ENCODE results near the gene PHKA2. TPM values are rescaled to one million over a fixed set of nuclear protein-coding genes. Genes with fewer than 3 reads are reported as not detected.

Gene PHKA2, protein sequence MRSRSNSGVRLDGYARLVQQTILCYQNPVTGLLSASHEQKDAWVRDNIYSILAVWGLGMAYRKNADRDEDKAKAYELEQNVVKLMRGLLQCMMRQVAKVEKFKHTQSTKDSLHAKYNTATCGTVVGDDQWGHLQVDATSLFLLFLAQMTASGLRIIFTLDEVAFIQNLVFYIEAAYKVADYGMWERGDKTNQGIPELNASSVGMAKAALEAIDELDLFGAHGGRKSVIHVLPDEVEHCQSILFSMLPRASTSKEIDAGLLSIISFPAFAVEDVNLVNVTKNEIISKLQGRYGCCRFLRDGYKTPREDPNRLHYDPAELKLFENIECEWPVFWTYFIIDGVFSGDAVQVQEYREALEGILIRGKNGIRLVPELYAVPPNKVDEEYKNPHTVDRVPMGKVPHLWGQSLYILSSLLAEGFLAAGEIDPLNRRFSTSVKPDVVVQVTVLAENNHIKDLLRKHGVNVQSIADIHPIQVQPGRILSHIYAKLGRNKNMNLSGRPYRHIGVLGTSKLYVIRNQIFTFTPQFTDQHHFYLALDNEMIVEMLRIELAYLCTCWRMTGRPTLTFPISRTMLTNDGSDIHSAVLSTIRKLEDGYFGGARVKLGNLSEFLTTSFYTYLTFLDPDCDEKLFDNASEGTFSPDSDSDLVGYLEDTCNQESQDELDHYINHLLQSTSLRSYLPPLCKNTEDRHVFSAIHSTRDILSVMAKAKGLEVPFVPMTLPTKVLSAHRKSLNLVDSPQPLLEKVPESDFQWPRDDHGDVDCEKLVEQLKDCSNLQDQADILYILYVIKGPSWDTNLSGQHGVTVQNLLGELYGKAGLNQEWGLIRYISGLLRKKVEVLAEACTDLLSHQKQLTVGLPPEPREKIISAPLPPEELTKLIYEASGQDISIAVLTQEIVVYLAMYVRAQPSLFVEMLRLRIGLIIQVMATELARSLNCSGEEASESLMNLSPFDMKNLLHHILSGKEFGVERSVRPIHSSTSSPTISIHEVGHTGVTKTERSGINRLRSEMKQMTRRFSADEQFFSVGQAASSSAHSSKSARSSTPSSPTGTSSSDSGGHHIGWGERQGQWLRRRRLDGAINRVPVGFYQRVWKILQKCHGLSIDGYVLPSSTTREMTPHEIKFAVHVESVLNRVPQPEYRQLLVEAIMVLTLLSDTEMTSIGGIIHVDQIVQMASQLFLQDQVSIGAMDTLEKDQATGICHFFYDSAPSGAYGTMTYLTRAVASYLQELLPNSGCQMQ
- 9.2 and 11.4 TPM in 2 replicates for total RNA-seq

GRCh38 chrX:18983666-18984380 is at the start of gene PHKA2:
Gene PHKA2 (minus strand): TSS chrX:18984114. CDS start chrX:18983932, 182 bp downstream.

Small RNAs within 50 kb of the gene (small RNA-seq; reads per million reads assigned to genes)
- not detected for gene RN7SL48P

Other genes starting within 250 kb of the PHKA2 start
- gene ADGRG2, start 138.4 kb upstream of the PHKA2 start, total RNA-seq: 0.86 and 1.6 TPM in 2 replicates

Data from articular chondrocyte of knee joint (primary cell).